IgD-negative memory B cell (primary cell): Measurements from ENCODE around the gene SLC34A3. TPM values are rescaled to one million over a fixed set of nuclear protein-coding genes. Genes with fewer than 3 reads are reported as not detected.

Source experiments
- H3K27ac Mint-ChIP-seq, 3 donors: one replicate each; pipeline ENCODE4 v1.8.0; 2020 to 2022; ENCODE audit warnings: mild to moderate bottlenecking in 3 of 3, mixed read lengths in 3 of 3, moderate library complexity in 1 of 3
- H3K27me3 Mint-ChIP-seq: one replicate; pipeline ENCODE4 v1.8.0; 2021; ENCODE audit warnings: mixed read lengths
- H3K36me3 Mint-ChIP-seq: one replicate; pipeline ENCODE4 v1.8.0; 2020; ENCODE audit warnings: mild to moderate bottlenecking, mixed read lengths
- H3K4me1 Mint-ChIP-seq, 3 donors: one replicate each; pipeline ENCODE4 v1.8.0; 2020 to 2022; ENCODE audit warnings: mixed read lengths in 3 of 3, mild to moderate bottlenecking in 1 of 3
- H3K4me3 Mint-ChIP-seq, 4 donors: one replicate each; pipeline ENCODE4 v1.8.0; 2020 to 2022; ENCODE audit warnings: mild to moderate bottlenecking in 4 of 4, mixed read lengths in 4 of 4, moderate library complexity in 3 of 4
- H3K9me3 Mint-ChIP-seq, 3 donors: one replicate each; pipeline ENCODE4 v1.8.0; 2020 to 2021; ENCODE audit warnings: mixed read lengths in 3 of 3, mild to moderate bottlenecking in 1 of 3
- polyA plus RNA-seq: library from polyadenylated mRNA; unstranded; fragments of 300-500 nt; fragmentation: Illumina TruSeq; gene quantifications from one replicate; pipeline ENCODE4 v1.2.3, GENCODE V29; 2021

Gene SLC34A3
- polyA plus RNA-seq, 1 donor from 2014 or later, result not detected

DNA sequence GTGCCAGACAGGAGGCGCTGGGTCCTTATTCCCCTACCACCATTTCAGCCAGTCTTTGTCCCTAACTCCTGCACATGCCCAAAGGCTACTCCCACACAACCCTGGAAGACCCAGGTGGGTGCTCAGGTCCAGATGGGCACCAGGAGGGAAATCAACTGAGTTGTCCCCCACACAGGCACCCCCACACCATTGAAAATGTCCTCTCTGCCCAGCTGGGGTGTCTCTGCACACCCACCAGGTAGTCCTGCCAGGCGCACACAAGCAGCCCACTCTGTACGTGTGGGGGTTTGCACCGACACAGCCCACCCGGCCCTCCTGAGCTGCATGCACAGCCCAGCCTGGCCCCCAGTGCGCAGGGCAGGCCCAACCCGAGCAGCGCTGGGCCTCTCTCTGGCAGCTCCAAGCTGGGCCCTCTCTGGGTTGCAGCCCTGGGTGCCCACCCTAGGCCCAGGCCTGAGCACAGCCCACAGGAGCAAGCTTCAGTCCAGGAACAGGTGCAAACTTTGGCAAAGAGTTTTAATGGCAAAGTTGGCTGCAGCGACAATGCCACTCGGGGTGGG lies 10.9 kb upstream of the SLC34A3 start:
- peaks cover 0 to 2% (median 2%) of the 10 kb centered on the region in 3 donors for H3K4me1 Mint-ChIP-seq
- peaks cover 1% of the 10 kb centered on the region for H3K27me3 Mint-ChIP-seq
- no peak overlapping the region for H3K27ac Mint-ChIP-seq
- H3K4me3 Mint-ChIP-seq, result no peak overlapping the region
- H3K36me3 Mint-ChIP-seq, result no peaks in the 10 kb centered on the region
- H3K9me3 Mint-ChIP-seq, result no peaks in the 10 kb centered on the region

GRCh38 chr9:137220317-137221094 lies 10.2 kb upstream of the SLC34A3 start:
- Mint-ChIP-seq H3K9me3 (no peaks in the 10 kb centered on the region), H3K27ac (no peak overlapping the region)

GRCh38 chr9:137221095-137221505 lies 9.6 kb upstream of the SLC34A3 start:
- H3K36me3 Mint-ChIP-seq, result no peaks in the 10 kb centered on the region
- H3K27me3 Mint-ChIP-seq, result peaks cover 1% of the 10 kb centered on the region
- peaks cover 0 to 2% (median 2%) of the 10 kb centered on the region in 3 donors for H3K4me1 Mint-ChIP-seq
- peak overlapping the region in 3 of 4 donors; percentile 20 to 46 (median 28) for H3K4me3 Mint-ChIP-seq
- H3K9me3 Mint-ChIP-seq, result no peaks in the 10 kb centered on the region
- no peak overlapping the region for H3K27ac Mint-ChIP-seq

More at GRCh38 chr9:137220317-137221094, 10.2 kb upstream of the SLC34A3 start:
- Mint-ChIP-seq H3K4me3 (peak overlapping the region in 3 of 4 donors; percentile 20 to 57 (median 46)), H3K27me3 (peaks cover 1% of the 10 kb centered on the region), H3K36me3 (no peaks in the 10 kb centered on the region), H3K4me1 (peaks cover 0 to 2% (median 2%) of the 10 kb centered on the region in 3 donors)

- Mint-ChIP-seq H3K4me3 (peak overlapping the region in 1 of 4 donors; percentile 23), H3K9me3 (no peaks in the 10 kb centered on the region), H3K36me3 (no peaks in the 10 kb centered on the region), H3K27ac (no peak overlapping the region), H3K27me3 (peaks cover 1% of the 10 kb centered on the region), H3K4me1 (peaks cover 0 to 2% (median 2%) of the 10 kb centered on the region in 3 donors)
Measured at GRCh38 chr9:137221506-137222111, 9.1 kb upstream of the SLC34A3 start.

DNA sequence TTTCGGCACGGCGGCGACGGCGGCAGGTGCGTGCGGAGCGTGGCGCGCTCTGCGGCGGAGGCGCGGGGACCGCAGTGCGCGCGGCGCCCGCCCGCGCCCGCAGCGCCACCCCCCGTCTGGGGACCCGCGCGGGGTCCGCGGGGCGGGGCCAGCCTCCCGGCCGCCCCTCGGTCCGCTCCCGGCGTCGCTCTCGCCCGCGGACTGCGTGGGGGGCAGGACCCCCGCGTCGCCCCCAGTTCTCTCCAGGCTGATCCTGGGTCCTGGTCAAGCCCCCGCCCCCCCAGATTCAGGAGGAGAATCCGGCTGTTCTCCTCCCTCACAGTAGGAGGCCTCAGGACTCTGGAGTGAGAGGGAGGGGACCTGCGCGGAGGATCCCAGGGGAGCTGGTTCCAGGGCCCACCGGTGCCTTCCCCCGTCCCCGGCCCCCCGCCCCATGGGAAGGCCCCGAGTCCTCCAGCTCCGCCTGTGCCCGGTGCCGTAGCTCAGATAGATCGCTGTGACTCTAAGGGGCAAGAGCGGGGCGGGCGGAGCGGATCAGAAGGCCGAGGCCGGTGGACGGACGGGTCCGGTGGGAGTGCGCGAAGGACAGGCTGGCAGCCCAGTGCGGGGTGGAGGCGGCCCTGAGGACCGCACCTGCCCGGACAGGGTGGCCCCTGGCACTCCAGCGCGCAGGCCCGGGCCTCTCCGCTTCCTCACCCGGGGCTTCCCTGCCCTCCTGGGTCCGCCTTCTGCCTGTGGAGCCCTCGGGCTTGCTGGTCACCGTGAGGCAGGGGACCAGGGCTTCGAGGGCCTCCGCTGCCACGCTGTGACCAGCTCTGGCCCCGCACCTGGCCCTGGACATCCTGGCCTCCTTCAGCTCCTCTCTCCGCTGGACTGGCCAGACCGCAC lies 8.3 kb upstream of the SLC34A3 start, which contains the start of gene RNF208:
TSS of gene RNF208 (minus strand) at position 51 of the 888 bp plus-strand sequence. CDS start 1,028 bp downstream, outside the sequence.
- H3K27me3 Mint-ChIP-seq, result peaks cover 2% of the 10 kb centered on the region
- H3K9me3 Mint-ChIP-seq, result no peaks in the 10 kb centered on the region
- peak within 1 kb of the TSS; percentile 76 to 94 (median 88) for H3K4me3 Mint-ChIP-seq
- H3K36me3 Mint-ChIP-seq, result no peaks in the 10 kb centered on the region
- peak within 1 kb of the TSS; percentile 50 to 90 (median 78) for H3K27ac Mint-ChIP-seq
- H3K4me1 Mint-ChIP-seq, result peaks cover 0 to 2% (median 2%) of the 10 kb centered on the region in 3 donors

DNA sequence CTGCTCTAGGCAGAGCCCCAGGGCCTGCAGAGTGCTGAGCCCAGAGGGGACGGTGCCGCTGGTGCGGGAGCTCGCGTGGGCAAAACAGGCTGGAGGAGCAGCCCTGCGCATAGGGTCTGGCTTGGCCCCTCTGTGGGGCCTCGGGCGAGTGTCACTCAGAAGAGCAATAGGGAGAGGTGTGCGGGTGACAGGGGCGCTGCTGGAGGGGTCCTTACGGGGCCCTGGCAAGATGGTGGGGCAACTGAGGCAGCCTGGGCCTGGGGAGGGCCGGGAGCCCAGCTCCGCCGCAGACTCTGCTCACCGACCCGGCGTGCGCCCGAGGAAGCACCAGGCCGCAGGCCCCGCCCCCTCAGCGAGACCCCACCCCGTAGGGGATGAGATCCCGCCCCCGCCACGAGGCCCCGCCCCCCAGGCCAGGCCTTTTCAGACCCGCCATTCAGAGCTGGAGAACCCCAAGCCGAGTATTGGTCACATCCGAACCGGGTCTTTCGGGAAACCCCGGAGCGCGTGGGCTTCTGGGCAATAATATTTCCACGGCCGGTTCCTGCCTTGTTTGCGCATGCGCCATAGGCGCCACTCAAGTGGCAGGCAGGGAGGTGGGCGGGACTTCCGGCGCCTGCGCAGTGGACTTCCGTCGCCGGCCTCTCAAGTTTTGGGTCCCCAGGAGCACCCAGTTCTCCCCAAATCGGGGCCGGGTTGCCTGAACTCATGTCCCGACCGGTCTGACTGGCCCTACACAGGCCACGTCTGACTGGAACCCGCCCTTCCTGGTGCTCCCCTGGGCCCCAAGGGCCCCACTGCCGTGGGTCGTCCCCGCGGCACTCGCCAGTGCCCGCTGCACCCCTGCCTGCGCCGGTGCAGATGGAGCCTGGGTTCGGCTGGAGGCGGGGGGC lies 7.4 kb upstream of the SLC34A3 start:
- H3K27ac Mint-ChIP-seq, result peak overlapping the region; percentile 50 to 90 (median 88)
- peak overlapping the region; percentile 76 to 94 (median 88) for H3K4me3 Mint-ChIP-seq
- no peaks in the 10 kb centered on the region for H3K9me3 Mint-ChIP-seq

GRCh38 chr9:137224830-137225694 lies 5.6 kb upstream of the SLC34A3 start, which contains the start of gene CYSRT1:
Gene CYSRT1, plus strand, starts transcription at chr9:137225174. Its CDS starts 448 bp downstream, at chr9:137225622.
- H3K27me3 Mint-ChIP-seq, result peaks cover 7% of the 10 kb centered on the region
- H3K27ac Mint-ChIP-seq, result peak within 1 kb of the TSS in 2 of 3 donors; percentile 88 to 90
- no peaks in the 10 kb centered on the region for H3K9me3 Mint-ChIP-seq
- peaks cover 0 to 4% (median 2%) of the 10 kb centered on the region in 3 donors for H3K4me1 Mint-ChIP-seq
- H3K36me3 Mint-ChIP-seq, result no peaks in the 10 kb centered on the region
- H3K4me3 Mint-ChIP-seq, result peak within 1 kb of the TSS; percentile 76 to 94 (median 88)

More for the DNA sequence above, 7.4 kb upstream of the SLC34A3 start:
- Mint-ChIP-seq H3K27me3 (peaks cover 4% of the 10 kb centered on the region), H3K4me1 (peaks cover 0 to 4% (median 2%) of the 10 kb centered on the region in 3 donors), H3K36me3 (no peaks in the 10 kb centered on the region)

GRCh38 chr9:137225699-137226331 lies 4.9 kb upstream of the SLC34A3 start:
- Mint-ChIP-seq H3K27me3 (peaks cover 6% of the 10 kb centered on the region), H3K27ac (peak overlapping the region in 1 of 3 donors; percentile 18), H3K36me3 (no peaks in the 10 kb centered on the region), H3K4me1 (peaks cover 0 to 4% (median 2%) of the 10 kb centered on the region in 3 donors), H3K9me3 (no peaks in the 10 kb centered on the region), H3K4me3 (peak overlapping the region in 1 of 4 donors; percentile 34)

- Mint-ChIP-seq H3K27me3 (peaks cover 6% of the 10 kb centered on the region), H3K4me1 (peaks cover 0 to 4% (median 2%) of the 10 kb centered on the region in 3 donors), H3K4me3 (peak overlapping the region in 1 of 4 donors; percentile 17), H3K9me3 (no peaks in the 10 kb centered on the region), H3K27ac (peak overlapping the region in 1 of 3 donors; percentile 18), H3K36me3 (no peaks in the 10 kb centered on the region)
Measured at GRCh38 chr9:137226338-137227053, 4.2 kb upstream of the SLC34A3 start.

DNA sequence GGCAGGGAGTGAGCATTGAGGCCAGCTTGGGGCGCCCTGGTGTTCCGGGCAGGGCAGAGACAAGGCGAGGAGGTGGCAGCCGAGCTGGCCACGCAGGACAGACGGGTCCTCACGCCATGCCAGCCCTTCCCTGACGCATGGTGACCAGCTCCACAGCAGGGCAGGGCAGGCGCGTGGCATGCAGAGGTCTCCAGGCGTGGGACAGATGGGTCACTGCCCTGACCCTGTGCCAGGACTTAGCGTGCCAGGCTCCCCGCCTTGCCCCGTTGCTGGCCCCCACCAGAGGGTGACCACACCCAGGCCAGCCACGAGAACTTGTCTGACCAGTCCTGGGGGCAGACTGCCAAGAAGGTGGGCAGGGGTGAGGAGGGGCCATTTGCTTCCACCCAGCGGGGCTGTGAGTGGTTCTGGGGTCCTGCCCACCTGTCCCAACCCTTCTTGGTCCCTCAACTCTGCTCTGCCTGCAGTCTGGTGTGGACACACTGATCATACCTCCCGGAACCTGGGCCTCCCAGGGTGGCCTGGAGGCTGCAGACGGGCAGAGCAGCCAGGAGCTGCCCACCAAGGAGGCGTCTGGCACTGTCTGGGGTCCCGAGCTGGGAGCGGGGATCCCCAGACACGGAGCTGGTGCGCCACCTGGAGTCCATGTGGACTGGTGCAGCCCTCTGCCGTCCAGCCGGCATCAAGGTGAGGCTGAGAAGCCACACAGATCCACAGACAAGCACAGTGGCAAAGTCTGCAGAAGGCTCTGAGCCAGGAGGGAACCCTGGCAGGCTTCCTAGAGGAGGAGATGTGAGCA lies 3.4 kb upstream of the SLC34A3 start, which contains the start of gene RNF224:
TSS of gene RNF224 (plus strand) at position 449 of the 799 bp plus-strand sequence. CDS start 834 bp downstream, outside the sequence.
- Mint-ChIP-seq H3K9me3 (no peaks in the 10 kb centered on the region), H3K4me1 (peaks cover 0 to 4% (median 2%) of the 10 kb centered on the region in 3 donors), H3K36me3 (no peaks in the 10 kb centered on the region), H3K27me3 (peaks cover 6% of the 10 kb centered on the region), H3K27ac (peak within 1 kb of the TSS; percentile 18 to 72 (median 22)), H3K4me3 (peak within 1 kb of the TSS in 3 of 4 donors; percentile 19 to 68 (median 67))
